H1 (cell line): ENCODE data around the gene LRP8. TPM values are rescaled to one million over a fixed set of nuclear protein-coding genes. Genes with fewer than 3 reads are reported as not detected.

ENCODE experiments used
- CTCF ChIA-PET: fragments of 300-600 bp; sonication (Branson Sonifier 250); formaldehyde crosslinking; loops from one replicate; lab custom pipeline; 2021; ENCODE audit not compliant: partially characterized antibody; lab: Charles Lee
- POLR2A ChIA-PET: fragments of 300-600 bp; sonication (Branson Sonifier 250); formaldehyde crosslinking; loops from one replicate; lab custom pipeline; 2021; ENCODE audit warnings: inconsistent platforms; ENCODE audit not compliant: partially characterized antibody; lab: Charles Lee
- DNase-seq, 2 experiments: peaks; one replicate each; pipeline versions ENCODE4 v3.0.0 to v3.0.0-alpha.2; 2010 to 2022; ENCODE audit warnings: low spot score in 2 of 2, low read depth in 1 of 2, mixed read lengths in 1 of 2
- FAIRE-seq: peaks from 2 replicates; lab custom pipeline; 2011; peaks lifted over from hg19 to GRCh38; lab: Jason Lieb, UNC
- H2AFZ ChIP-seq: 2 replicates; pipeline ENCODE4 v1.8.1; 2012; ENCODE audit warnings: low read length, inconsistent platforms
- H2AK5ac ChIP-seq: 2 replicates; pipeline ENCODE4 v1.6.1; 2013; ENCODE audit warnings: low read depth, low read length
- H2BK120ac ChIP-seq: replicated peaks from 2 replicates; pipeline ENCODE3; 2013; ENCODE audit warnings: low read depth, low read length, inconsistent platforms
- H2BK12ac ChIP-seq: 2 replicates; pipeline ENCODE4 v1.6.1; 2013; ENCODE audit warnings: low read depth, low read length
- H2BK15ac ChIP-seq: 2 replicates; pipeline ENCODE4 v1.6.1; 2013; ENCODE audit warnings: low read length
- H2BK20ac ChIP-seq: 2 replicates; pipeline ENCODE4 v1.6.1; 2013; ENCODE audit warnings: low read length
- H2BK5ac ChIP-seq: 2 replicates; pipeline ENCODE4 v1.6.1; 2013; ENCODE audit warnings: low read depth, low read length
- H3K14ac ChIP-seq: 2 replicates; pipeline ENCODE4 v1.6.1; 2013; ENCODE audit warnings: inconsistent platforms; ENCODE audit not compliant: insufficient read length
- H3K18ac ChIP-seq: 2 replicates; pipeline ENCODE4 v1.6.1; 2013; ENCODE audit warnings: low read length; ENCODE audit errors: extremely low read depth
- H3K23ac ChIP-seq: 2 replicates; pipeline ENCODE4 v1.6.1; 2013; ENCODE audit warnings: inconsistent platforms; ENCODE audit not compliant: insufficient read length
- H3K23me2 ChIP-seq: 2 replicates; pipeline ENCODE4 v1.6.1; 2013; ENCODE audit warnings: low read depth, low read length
- H3K27ac ChIP-seq: 2 replicates; pipeline ENCODE4 v1.6.1; 2011; ENCODE audit warnings: low read depth, low read length, inconsistent platforms
- H3K27me3 ChIP-seq, 4 experiments: replicated peaks in 1 of 4; 1 replicate in 1 of 4; 2 replicates in 3 of 4; pipeline versions ENCODE4 v1.6.1 to v1.8.1; 2011 to 2013; ENCODE audit warnings: low read length in 3 of 4, mild to moderate bottlenecking in 3 of 4, inconsistent platforms in 2 of 4, mixed read lengths in 2 of 4, moderate library complexity in 1 of 4; ENCODE audit not compliant: control insufficient read depth in 3 of 4, insufficient read depth in 3 of 4; ENCODE audit errors: extremely low read depth in 1 of 4
- H3K36me3 ChIP-seq, 4 experiments: 2 replicates each; pipeline versions ENCODE4 v1.6.1 to v1.8.1; 2011 to 2013; ENCODE audit warnings: mild to moderate bottlenecking in 4 of 4, low read length in 3 of 4, moderate library complexity in 2 of 4, control low read depth in 1 of 4, inconsistent platforms in 1 of 4; ENCODE audit not compliant: insufficient read depth in 4 of 4, control insufficient read depth in 2 of 4
- H3K4ac ChIP-seq: replicated peaks from 2 replicates; pipeline ENCODE3; 2013; ENCODE audit warnings: low read length, low read depth, mixed read lengths, inconsistent platforms; ENCODE audit not compliant: insufficient read length
- H3K4me1 ChIP-seq, 4 experiments: replicated peaks in 1 of 4; 1 replicate in 1 of 4; 2 replicates in 3 of 4; pipeline versions ENCODE4 v1.6.1 to v1.8.1; 2011 to 2013; ENCODE audit warnings: low read length in 3 of 4, inconsistent platforms in 2 of 4, mixed read lengths in 1 of 4; ENCODE audit not compliant: insufficient read depth in 4 of 4, control insufficient read depth in 3 of 4
- H3K4me2 ChIP-seq, 2 experiments: 2 replicates each; pipeline versions ENCODE4 v1.6.1 to v1.8.1; 2011 to 2013; ENCODE audit warnings: low read depth in 2 of 2, low read length in 2 of 2, control low read depth in 1 of 2, inconsistent platforms in 1 of 2, mild to moderate bottlenecking in 1 of 2; ENCODE audit not compliant: insufficient read depth in 1 of 2
- H3K4me3 ChIP-seq, 4 experiments: fragments of 200-600, 300-600 bp in 1 of 4; sonication (generic), shearing (Covaris generic), sonication (Bioruptor Twin) in 1 of 4; 2 replicates each; pipeline versions ENCODE4 v1.5.1 to v1.8.1; 2011 to 2016; ENCODE audit warnings: low read length in 4 of 4, low read depth in 3 of 4, control low read depth in 2 of 4, inconsistent platforms in 2 of 4, mild to moderate bottlenecking in 2 of 4, mixed read lengths in 1 of 4, moderate library complexity in 1 of 4; ENCODE audit not compliant: insufficient read depth in 2 of 4; ENCODE audit errors: extremely low read depth in 1 of 4
- H3K56ac ChIP-seq: replicated peaks from 2 replicates; pipeline ENCODE3; 2013; ENCODE audit warnings: low read depth, mild to moderate bottlenecking, mixed read lengths, low read length, inconsistent platforms; ENCODE audit not compliant: insufficient read length
- H3K79me1 ChIP-seq: 2 replicates; pipeline ENCODE4 v1.6.1; 2013; ENCODE audit warnings: low read depth, low read length, control low read depth
- H3K79me2 ChIP-seq, 2 experiments: 2 replicates each; pipeline versions ENCODE4 v1.6.1 to v1.8.1; 2012 to 2013; ENCODE audit warnings: low read length in 2 of 2, mild to moderate bottlenecking in 2 of 2, inconsistent platforms in 1 of 2; ENCODE audit not compliant: insufficient read depth in 2 of 2, control insufficient read depth in 1 of 2
- H3K9ac ChIP-seq, 4 experiments: replicated peaks in 1 of 4; 1 replicate in 1 of 4; 2 replicates in 3 of 4; pipeline versions ENCODE4 v1.6.1 to v1.8.1; 2011 to 2013; ENCODE audit warnings: low read depth in 3 of 4, low read length in 3 of 4, control low read depth in 2 of 4, mild to moderate bottlenecking in 2 of 4, moderate library complexity in 2 of 4, inconsistent platforms in 1 of 4; ENCODE audit errors: extremely low read depth in 1 of 4
- H3K9me3 ChIP-seq, 2 experiments: 2 replicates each; pipeline versions ENCODE4 v1.6.1 to v1.8.1; 2012 to 2013; ENCODE audit warnings: mild to moderate bottlenecking in 2 of 2, moderate library complexity in 2 of 2, control low read depth in 1 of 2, inconsistent platforms in 1 of 2, low read depth in 1 of 2, low read length in 1 of 2, mixed read lengths in 1 of 2; ENCODE audit not compliant: insufficient read depth in 2 of 2
- H4K20me1 ChIP-seq, 2 experiments: replicated peaks in 1 of 2; 2 replicates each; pipeline versions ENCODE3 to v1.8.1; 2011 to 2013; ENCODE audit warnings: inconsistent platforms in 2 of 2, low read length in 2 of 2, mild to moderate bottlenecking in 1 of 2; ENCODE audit not compliant: insufficient read depth in 2 of 2, control insufficient read depth in 1 of 2
- H4K5ac ChIP-seq: 2 replicates; pipeline ENCODE4 v1.6.1; 2013; ENCODE audit warnings: low read length, low read depth, mixed read lengths, inconsistent platforms; ENCODE audit not compliant: insufficient read length
- H4K8ac ChIP-seq: 2 replicates; pipeline ENCODE4 v1.8.0; 2013; ENCODE audit warnings: mild to moderate bottlenecking, moderate library complexity, low read length, inconsistent platforms; ENCODE audit not compliant: insufficient read depth; ENCODE audit errors: extremely low read depth
- H4K91ac ChIP-seq: replicated peaks from 2 replicates; pipeline ENCODE3; 2013; ENCODE audit warnings: low read length, mixed read lengths, inconsistent platforms; ENCODE audit not compliant: insufficient read length
- BRCA1 ChIP-seq: IDR thresholded peaks from 2 replicates; pipeline ENCODE4 v1.6.1; 2012; ENCODE audit warnings: low read depth, low read length, improper control_type of control experiment
- CBX5 ChIP-seq: fragments of 300-800, 300-1000 bp; sonication (generic); IDR thresholded peaks from 2 replicates; pipeline ENCODE4 v1.7.1; 2016; ENCODE audit warnings: antibody characterized with exemption, low read length, low read depth
- CHD1 ChIP-seq: IDR thresholded peaks from 2 replicates; pipeline ENCODE4 v1.6.1; 2012; ENCODE audit warnings: low read depth, low read length, improper control_type of control experiment
- CTCF ChIP-seq, 3 experiments: IDR thresholded peaks; 1 replicate in 2 of 3; 2 replicates in 1 of 3; pipeline versions ENCODE4 v1.5.1 to v1.6.1; 2011; ENCODE audit warnings: low read length in 3 of 3, mild to moderate bottlenecking in 3 of 3, inconsistent platforms in 2 of 3, low read depth in 1 of 3, moderate library complexity in 1 of 3; ENCODE audit not compliant: insufficient read depth in 1 of 3; ENCODE audit errors: control extremely low read depth in 1 of 3
- EZH2 ChIP-seq: fragments of 200-600 bp; sonication (generic); IDR thresholded peaks from 2 replicates; pipeline ENCODE4 v1.7.1; 2012; ENCODE audit warnings: low read depth, mild to moderate bottlenecking, moderate library complexity, low read length, inconsistent platforms; ENCODE audit not compliant: severe bottlenecking
- HDAC6 ChIP-seq: IDR thresholded peaks from one replicate; pipeline ENCODE4 v1.7.1; 2012; ENCODE audit warnings: low read depth, mild to moderate bottlenecking, inconsistent platforms, low read length, moderate library complexity
- NRF1 ChIP-seq: IDR thresholded peaks from 2 replicates; pipeline ENCODE4 v1.6.1; 2011; ENCODE audit warnings: mild to moderate bottlenecking, low read depth, low read length, improper control_type of control experiment
- SP4 ChIP-seq: IDR thresholded peaks from 2 replicates; pipeline ENCODE4 v1.6.1; 2012; ENCODE audit warnings: low read length, inconsistent platforms
- SRF ChIP-seq: IDR thresholded peaks from 2 replicates; pipeline ENCODE4 v1.6.1; 2011; ENCODE audit warnings: mild to moderate bottlenecking, low read depth, low read length, moderate library complexity
- TAF7 ChIP-seq: optimal IDR thresholded peaks from 2 replicates; pipeline ENCODE3; 2011; ENCODE audit warnings: low read depth, mild to moderate bottlenecking, inconsistent platforms, low read length, moderate library complexity, borderline replicate concordance
- TCF12 ChIP-seq: IDR thresholded peaks from 2 replicates; pipeline ENCODE4 v1.6.1; 2011; ENCODE audit warnings: low read depth, mild to moderate bottlenecking, low read length
- YY1 ChIP-seq: IDR thresholded peaks from 2 replicates; pipeline ENCODE4 v1.6.1; 2011; ENCODE audit warnings: low read depth, mild to moderate bottlenecking, low read length
- WGBS, 2 experiments: shearing (Covaris generic) in 1 of 2; methylation state at CpG; one replicate each; pipeline versions ENCODE4 v1.1.6 to v1.1.7; 2013 to 2015; ENCODE audit warnings: low lambda C conversion rate in 2 of 2, mixed read lengths in 2 of 2, inconsistent platforms in 1 of 2, low coverage in 1 of 2, missing lambda C conversion rate in 1 of 2; ENCODE audit not compliant: insufficient replicate concordance in 2 of 2, insufficient coverage in 1 of 2, insufficient read length in 1 of 2; ENCODE audit errors: extremely low coverage in 1 of 2, missing lambda C conversion rate in 1 of 2; 5-methylcytosine and 5-hydroxymethylcytosine counted together
- polyA plus RNA-seq, 7 experiments: library from polyadenylated mRNA; depleted of rRNA in 3 of 7; stranded (reverse) in 5 of 7; unstranded in 2 of 7; fragments of >200 nt in 5 of 7; fragments of 200-250 nt in 2 of 7; gene quantifications; 1 replicate in 5 of 7; 2 replicates in 1 of 7; 4 replicates in 1 of 7; pipeline versions ENCODE4 v1.2.1 to v1.2.3, GENCODE V29; 2011 to 2013; ENCODE audit warnings: missing spikeins in 2 of 7, mixed read lengths in 2 of 7
- total RNA-seq: library from RNA; stranded (reverse); fragmentation: NEBNext Ultra II Directional; extraction: Animal tissue kit (Norgen Biotek cat#: 25700); gene quantifications from 2 replicates; pipeline ENCODE4 v1.2.1, GENCODE V29; 2021

Gene LRP8
- total and polyA plus RNA-seq, 2 of the 8 experiments (the other 6 are each of a cell fraction or from before 2014, with no cell fraction given), result 63.2 to 66.4 TPM

DNA sequence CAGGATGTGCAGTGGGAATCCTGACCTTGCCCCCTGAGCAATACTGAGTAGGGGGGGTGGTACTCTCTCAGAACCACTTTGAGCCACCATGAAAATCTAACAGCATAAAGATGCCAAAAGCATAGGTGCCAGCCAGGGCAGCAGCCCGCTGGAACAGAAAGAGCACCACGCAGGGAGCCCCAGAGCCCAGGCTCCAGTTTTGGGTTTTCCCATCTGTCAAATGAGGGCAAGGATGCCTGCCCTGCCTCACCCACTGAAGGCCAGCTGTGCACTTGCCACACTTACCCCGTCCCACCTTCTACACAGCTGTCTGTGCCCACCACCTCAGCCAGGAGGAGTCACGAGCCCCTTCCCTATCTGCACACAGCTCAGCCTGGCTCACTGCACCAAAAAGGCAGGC lies 20.8 kb downstream of the LRP8 start:
- Histone ChIP-seq H3K79me2 (peaks cover 0 to 85% of the 10 kb centered on the region in 2 experiments; a peak in 2 of 4 replicates), H3K23me2 (no peaks in the 10 kb centered on the region), H4K20me1 (peaks cover 25 to 53% of the 10 kb centered on the region in 2 experiments)
- no peak for TF ChIP-seq TCF12
- no peak for TF ChIP-seq CBX5
- no peak for TF ChIP-seq EZH2
- no peak for TF ChIP-seq HDAC6
- TF ChIP-seq CHD1, result no peak
- TF ChIP-seq YY1, result no peak
- no peak for TF ChIP-seq TAF7
- TF ChIP-seq NRF1, result no peak
- TF ChIP-seq SRF, result no peak
- TF ChIP-seq SP4, result no peak
- no peak for TF ChIP-seq CTCF (IDR thresholded peaks at IDR 0.05; ENCODE audit: control extremely low read depth in 1 of 3, insufficient read depth in 1 of 3, low read depth in 1 of 3, low read length in 3 of 3)
- no peak for TF ChIP-seq BRCA1

More for the DNA sequence above, 20.8 kb downstream of the LRP8 start:
- Histone ChIP-seq H2BK15ac (no peak overlapping the region), H3K27ac (no peak overlapping the region), H3K36me3 (peaks cover 0 to 3% (median 2%) of the 10 kb centered on the region in 4 experiments; a peak in 4 of 8 replicates), H2AFZ (no peak overlapping the region), H2AK5ac (no peak overlapping the region), H4K91ac (no peak overlapping the region), H3K9me3 (no peaks in the 10 kb centered on the region), H4K8ac (peak overlapping the region; percentile 53), H3K4me1 (peaks cover 0 to 9% (median 5%) of the 10 kb centered on the region in 4 experiments; a peak in 5 of 7 replicates), H2BK12ac (no peak overlapping the region; the same call in 1 of the 2 replicates), H3K79me1 (peaks cover 26% of the 10 kb centered on the region), H3K4ac (no peak overlapping the region), H3K27me3 (no peaks in the 10 kb centered on the region), H2BK120ac (no peak overlapping the region), H3K14ac (no peak overlapping the region), H3K4me2 (no peak overlapping the region), H3K4me3 (no peak overlapping the region), H3K23ac (no peak overlapping the region), H3K18ac (no peak overlapping the region), H2BK5ac (no peak overlapping the region), H2BK20ac (no peak overlapping the region), H4K5ac (no peak overlapping the region), H3K9ac (no peak overlapping the region), H3K56ac (no peak overlapping the region)
- FAIRE-seq, result no peak
- 82% methylated on average over 4 of the region's 4 CpGs; no CpG with 5 or more reads in 1 of the 2 experiments for WGBS, 2 experiments
- POLR2A ChIA-PET, result interaction anchor here (4.3 kb wide), 1 partner anchor 10 kb away, joined by 17 read pairs; no protein-coding TSS in a partner anchor
- no peak for DNase-seq
- CTCF ChIA-PET, result interaction anchor here (0.9 to 1.6 kb wide), 2 partner anchors 9 to 16 kb away, joined by 3 to 4 read pairs; no protein-coding TSS in a partner anchor
